GM18868 (cell line): ENCODE results near the gene CARD8.
"Not testable (repeated sequence)": the region's sequence is repeated elsewhere in the genome, so short reads cannot be mapped to it uniquely, and the experiment has no call there.

Source experiments
- ATAC-seq: cut with Tn5 transposase; IDR thresholded peaks from one replicate; pipeline ENCODE4 v1.9.1; 2021; ENCODE audit warnings: mild to moderate bottlenecking, moderate library complexity; ENCODE audit not compliant: unreplicated experiment

The CARD8 gene

GRCh38 chr19:48255376-48256303 is at the start of gene CARD8:
CARD8 (minus strand) TSS chr19:48255912; CDS start chr19:48241020, 14,892 bp downstream.
- peak; percentile 62 for ATAC-seq

- ATAC-seq = no peak
These were observed 48.2 kb upstream of the CARD8 start for GRCh38 chr19:48303866-48304265.

GRCh38 chr19:48303367-48303766 is 47.7 kb upstream of the CARD8 start:
- ATAC-seq = no peak

- no peak for ATAC-seq
These were observed 46.9 kb upstream of the CARD8 start for GRCh38 chr19:48302600-48302959.

GRCh38 chr19:48301886-48302599 is 46.3 kb upstream of the CARD8 start:
- ATAC-seq = no peak

- ATAC-seq = no peak
These were observed 42.3 kb upstream of the CARD8 start for GRCh38 chr19:48297975-48298374.

- ATAC-seq = no peak
These were observed 41.4 kb upstream of the CARD8 start for GRCh38 chr19:48296963-48297734.

- no peak for ATAC-seq
These were observed 39.7 kb upstream of the CARD8 start for GRCh38 chr19:48295458-48295857.

GRCh38 chr19:48292798-48293197 is 37.1 kb upstream of the CARD8 start:
- no peak for ATAC-seq

GRCh38 chr19:48291489-48291815 is 35.7 kb upstream of the CARD8 start:
- ATAC-seq = not testable (repeated sequence)

- ATAC-seq = no peak
These were observed 35.2 kb upstream of the CARD8 start for GRCh38 chr19:48290771-48291488.

GRCh38 chr19:48290401-48290770 is 34.7 kb upstream of the CARD8 start:
- ATAC-seq = no peak

GRCh38 chr19:48287748-48288147 is 32.0 kb upstream of the CARD8 start:
- ATAC-seq = no peak

- no peak for ATAC-seq
These were observed 29.2 kb upstream of the CARD8 start for GRCh38 chr19:48284896-48285295.

- ATAC-seq = no peak
These were observed 28.2 kb upstream of the CARD8 start for GRCh38 chr19:48283908-48284307.

GRCh38 chr19:48279747-48280146 is 24.0 kb upstream of the CARD8 start:
- no peak for ATAC-seq

GRCh38 chr19:48274938-48275337 is 19.2 kb upstream of the CARD8 start:
- no peak for ATAC-seq

GRCh38 chr19:48274173-48274572 is 18.5 kb upstream of the CARD8 start:
- ATAC-seq = no peak

- no peak for ATAC-seq
These were observed 15.9 kb upstream of the CARD8 start for GRCh38 chr19:48271531-48272151.

- not testable (repeated sequence) for ATAC-seq
These were observed 13.9 kb upstream of the CARD8 start for GRCh38 chr19:48269617-48270026.
